ENCODE data around the gene MAP2K5. TPM values are rescaled to one million over a fixed set of nuclear protein-coding genes. Genes with fewer than 3 reads are reported as not detected.

The MAP2K5 gene
- total RNA-seq, 1 donor from 2014 or later = 8.0 TPM

GRCh38 chr15:67784856-67785430 is 242.4 kb downstream of the MAP2K5 start:
- TF ChIP-seq CTCF (IDR thresholded peaks at IDR 0.05; ENCODE audit: insufficient read depth, low read length, poor library complexity, severe bottlenecking) = no peak
- no peak overlapping the region for H3K4me3 ChIP-seq (ENCODE audit: low read depth, low read length)
- H3K36me3 ChIP-seq (ENCODE audit: control insufficient read depth, insufficient read depth, low read length) = no peaks in the 10 kb centered on the region
- no peak for DNase-seq (ENCODE audit: low read depth)
- H3K27me3 ChIP-seq (ENCODE audit: control insufficient read depth, insufficient read depth, low read length) = no peaks in the 10 kb centered on the region

GRCh38 chr15:67785431-67785830 is 242.9 kb downstream of the MAP2K5 start:
- DNase-seq (ENCODE audit: low read depth) = no peak
- Histone ChIP-seq H3K4me3 (ENCODE audit: low read depth, low read length) (no peak overlapping the region), H3K36me3 (ENCODE audit: control insufficient read depth, insufficient read depth, low read length) (no peaks in the 10 kb centered on the region), H3K27me3 (ENCODE audit: control insufficient read depth, insufficient read depth, low read length) (no peaks in the 10 kb centered on the region)
- TF ChIP-seq CTCF (IDR thresholded peaks at IDR 0.05; ENCODE audit: insufficient read depth, low read length, poor library complexity, severe bottlenecking) = no peak

- no peaks in the 10 kb centered on the region for H3K36me3 ChIP-seq (ENCODE audit: control insufficient read depth, insufficient read depth, low read length)
- no peak for TF ChIP-seq CTCF (IDR thresholded peaks at IDR 0.05; ENCODE audit: insufficient read depth, low read length, poor library complexity, severe bottlenecking)
- H3K27me3 ChIP-seq (ENCODE audit: control insufficient read depth, insufficient read depth, low read length) = no peaks in the 10 kb centered on the region
- H3K4me3 ChIP-seq (ENCODE audit: low read depth, low read length) = no peak overlapping the region
- DNase-seq (ENCODE audit: low read depth) = no peak
Measured at GRCh38 chr15:67786646-67787045, 244.1 kb downstream of the MAP2K5 start.

- Histone ChIP-seq H3K4me3 (ENCODE audit: low read depth, low read length) (no peak overlapping the region), H3K27me3 (ENCODE audit: control insufficient read depth, insufficient read depth, low read length) (no peaks in the 10 kb centered on the region), H3K36me3 (ENCODE audit: control insufficient read depth, insufficient read depth, low read length) (no peaks in the 10 kb centered on the region)
- DNase-seq (ENCODE audit: low read depth) = no peak
- no peak for TF ChIP-seq CTCF (IDR thresholded peaks at IDR 0.05; ENCODE audit: insufficient read depth, low read length, poor library complexity, severe bottlenecking)
Measured at GRCh38 chr15:67788986-67789385, 246.5 kb downstream of the MAP2K5 start.

GRCh38 chr15:67790610-67791319 is 248.3 kb downstream of the MAP2K5 start:
- H3K36me3 ChIP-seq (ENCODE audit: control insufficient read depth, insufficient read depth, low read length) = no peaks in the 10 kb centered on the region
- no peak overlapping the region for H3K4me3 ChIP-seq (ENCODE audit: low read depth, low read length)
- TF ChIP-seq CTCF (IDR thresholded peaks at IDR 0.05; ENCODE audit: insufficient read depth, low read length, poor library complexity, severe bottlenecking) = no peak
- no peaks in the 10 kb centered on the region for H3K27me3 ChIP-seq (ENCODE audit: control insufficient read depth, insufficient read depth, low read length)
- DNase-seq (ENCODE audit: low read depth) = no peak

All from kidney epithelial cell (primary cell).